Chondrocyte (in vitro differentiated cells): ENCODE results near the gene BTBD16. TPM values are rescaled to one million over a fixed set of nuclear protein-coding genes. Genes with fewer than 3 reads are reported as not detected.

Experiments used
- DNase-seq: peaks from one replicate; pipeline ENCODE4 v3.0.0; 2021; ENCODE audit warnings: mixed read lengths, low spot score
- H3K27ac Mint-ChIP-seq: one replicate; pipeline ENCODE4 v1.8.0; 2021; ENCODE audit warnings: mild to moderate bottlenecking, moderate library complexity, mixed read lengths; ENCODE audit not compliant: unreplicated experiment
- H3K27me3 Mint-ChIP-seq: 2 replicates; pipeline ENCODE4 v1.8.0; 2021; ENCODE audit warnings: low read depth, mixed read lengths
- H3K36me3 Mint-ChIP-seq: 2 replicates; pipeline ENCODE4 v1.8.0; 2021; ENCODE audit warnings: low read depth, mixed read lengths
- H3K4me1 Mint-ChIP-seq: 2 replicates; pipeline ENCODE4 v1.8.0; 2021; ENCODE audit warnings: low read depth, mild to moderate bottlenecking, mixed read lengths
- H3K4me3 Mint-ChIP-seq: one replicate; pipeline ENCODE4 v1.8.0; 2021; ENCODE audit warnings: mild to moderate bottlenecking, moderate library complexity, mixed read lengths; ENCODE audit not compliant: unreplicated experiment
- H3K9me3 Mint-ChIP-seq: 2 replicates; pipeline ENCODE4 v1.8.0; 2021; ENCODE audit warnings: low read depth, mixed read lengths
- total RNA-seq: library from RNA; stranded (reverse); gene quantifications from 3 replicates; pipeline ENCODE4 v1.2.1, GENCODE V29; 2021
- TF ChIP-seq, protein P1 (sequence below): fragments of 200-600 bp; sonication (generic); IDR thresholded peaks from 2 replicates; pipeline ENCODE4 v1.5.0; 2021; ENCODE audit warnings: antibody characterized with exemption, mild to moderate bottlenecking, moderate library complexity

Gene BTBD16
- total RNA-seq, 1 donor from 2014 or later: 0.10 TPM

DNA sequence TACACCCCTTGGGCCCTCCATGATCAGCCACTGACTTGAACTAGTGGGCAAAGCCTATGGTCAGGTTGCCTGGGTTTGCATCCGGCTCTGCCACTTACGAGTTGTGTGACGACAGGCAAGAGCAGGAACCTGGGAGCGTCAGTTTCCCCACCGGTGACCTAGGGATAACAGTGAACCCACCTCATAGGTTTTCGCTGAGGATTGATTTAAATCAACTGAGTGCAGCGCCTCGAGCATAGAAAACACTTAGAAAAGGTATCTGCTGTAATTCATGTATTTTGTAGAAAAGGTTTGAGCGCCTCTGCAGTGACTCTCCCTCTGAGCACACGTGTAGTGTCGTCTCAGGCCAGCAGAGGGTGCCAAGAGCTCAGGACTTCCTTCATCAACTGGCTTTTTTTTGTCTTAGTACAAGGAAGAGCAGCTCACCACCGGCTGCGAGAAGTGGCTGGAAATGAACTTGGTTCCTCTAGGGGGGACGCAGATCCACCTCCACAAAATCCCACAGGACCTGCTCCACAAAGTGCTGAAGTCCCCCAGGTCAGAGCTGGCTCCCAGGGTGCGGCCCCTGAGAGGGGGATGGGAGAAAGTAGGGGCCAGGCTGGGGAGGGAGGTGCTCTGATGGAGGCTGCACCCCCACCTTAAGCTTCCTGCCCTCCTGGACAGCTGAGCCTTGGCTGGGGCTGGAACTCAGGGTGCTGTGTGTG lies 27.7 kb downstream of the BTBD16 start:
- TF ChIP-seq, protein P1, sequence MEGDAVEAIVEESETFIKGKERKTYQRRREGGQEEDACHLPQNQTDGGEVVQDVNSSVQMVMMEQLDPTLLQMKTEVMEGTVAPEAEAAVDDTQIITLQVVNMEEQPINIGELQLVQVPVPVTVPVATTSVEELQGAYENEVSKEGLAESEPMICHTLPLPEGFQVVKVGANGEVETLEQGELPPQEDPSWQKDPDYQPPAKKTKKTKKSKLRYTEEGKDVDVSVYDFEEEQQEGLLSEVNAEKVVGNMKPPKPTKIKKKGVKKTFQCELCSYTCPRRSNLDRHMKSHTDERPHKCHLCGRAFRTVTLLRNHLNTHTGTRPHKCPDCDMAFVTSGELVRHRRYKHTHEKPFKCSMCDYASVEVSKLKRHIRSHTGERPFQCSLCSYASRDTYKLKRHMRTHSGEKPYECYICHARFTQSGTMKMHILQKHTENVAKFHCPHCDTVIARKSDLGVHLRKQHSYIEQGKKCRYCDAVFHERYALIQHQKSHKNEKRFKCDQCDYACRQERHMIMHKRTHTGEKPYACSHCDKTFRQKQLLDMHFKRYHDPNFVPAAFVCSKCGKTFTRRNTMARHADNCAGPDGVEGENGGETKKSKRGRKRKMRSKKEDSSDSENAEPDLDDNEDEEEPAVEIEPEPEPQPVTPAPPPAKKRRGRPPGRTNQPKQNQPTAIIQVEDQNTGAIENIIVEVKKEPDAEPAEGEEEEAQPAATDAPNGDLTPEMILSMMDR: peak; percentile 94
- H3K4me3 Mint-ChIP-seq: peak overlapping the region; percentile 49
- DNase-seq: no peak
- H3K27me3 Mint-ChIP-seq: no peaks in the 10 kb centered on the region
- no peak overlapping the region for H3K27ac Mint-ChIP-seq
- H3K4me1 Mint-ChIP-seq: peaks cover 45% of the 10 kb centered on the region
- H3K36me3 Mint-ChIP-seq: no peaks in the 10 kb centered on the region
- H3K9me3 Mint-ChIP-seq: no peaks in the 10 kb centered on the region

DNA sequence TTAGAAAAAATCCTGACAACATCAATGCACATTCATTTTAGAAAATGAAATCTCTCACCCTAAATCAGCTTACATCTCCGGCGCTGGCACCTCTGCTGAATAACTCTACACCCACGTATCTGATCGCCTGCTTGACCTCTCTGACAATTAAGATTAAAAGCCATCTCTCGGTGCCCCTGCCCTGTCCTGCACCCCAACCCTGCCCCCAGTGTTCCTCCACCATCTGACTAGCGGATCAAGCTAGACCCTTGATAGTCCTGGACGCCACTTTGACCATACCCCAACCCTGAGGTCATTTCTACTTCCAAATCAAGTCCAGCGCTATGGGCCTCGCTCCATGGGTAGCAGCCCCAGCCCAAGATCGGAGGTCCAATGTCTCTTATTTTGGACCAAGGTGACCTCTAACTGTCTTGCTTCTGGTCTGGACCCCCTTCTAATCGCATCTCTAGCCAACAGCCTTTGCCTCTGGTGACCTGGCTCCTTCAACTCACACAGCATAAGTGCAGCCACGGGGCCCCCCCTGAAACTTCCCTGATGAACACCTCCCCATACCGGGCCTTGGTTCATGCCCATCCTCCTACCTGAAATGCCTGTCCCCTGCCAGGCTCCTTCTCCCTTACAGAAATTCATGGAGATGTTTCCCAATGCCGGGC lies 28.5 kb downstream of the BTBD16 start:
- H3K4me1 Mint-ChIP-seq: peaks cover 45% of the 10 kb centered on the region
- no peak for DNase-seq
- H3K27ac Mint-ChIP-seq: peak overlapping the region; percentile 2
- H3K4me3 Mint-ChIP-seq: no peak overlapping the region
- TF ChIP-seq, protein P1: no peak
- H3K27me3 Mint-ChIP-seq: no peaks in the 10 kb centered on the region
- H3K9me3 Mint-ChIP-seq: no peaks in the 10 kb centered on the region
- no peaks in the 10 kb centered on the region for H3K36me3 Mint-ChIP-seq

DNA sequence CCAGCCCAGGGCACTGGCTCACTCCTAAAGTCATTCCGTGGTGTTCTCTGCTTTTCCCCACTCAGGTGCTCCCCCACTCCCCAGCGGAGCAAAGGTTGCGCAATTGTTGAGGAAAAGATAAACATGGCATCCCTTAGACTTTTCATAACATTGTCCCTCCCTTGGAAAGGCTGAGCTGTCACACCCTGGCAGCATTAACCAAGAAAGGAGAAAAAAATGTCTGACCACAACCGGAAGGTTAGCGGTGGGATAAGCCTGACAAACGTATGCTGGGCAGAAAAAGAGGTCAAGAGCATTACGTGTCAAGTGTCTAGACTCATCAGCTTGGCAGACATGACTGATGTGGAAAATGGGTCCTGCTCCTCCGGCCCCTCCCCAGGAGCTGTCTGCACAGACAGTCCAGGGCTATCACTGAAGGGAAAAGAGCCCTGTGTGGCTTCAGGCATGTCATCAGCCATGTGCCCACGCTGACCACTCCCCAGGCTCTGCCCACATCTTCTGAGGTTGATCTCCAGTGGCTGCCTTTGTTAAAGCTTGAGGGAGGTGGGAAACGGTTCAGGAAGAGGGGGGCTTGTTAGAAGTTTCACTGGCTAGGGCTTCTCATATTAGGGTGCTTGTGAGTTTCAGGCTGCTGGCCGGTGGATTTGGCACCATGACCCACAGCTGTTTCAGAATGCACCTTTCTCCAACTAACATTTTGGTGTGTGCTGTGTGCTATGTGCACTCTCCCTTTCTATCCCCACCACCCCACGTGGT lies 30.1 kb downstream of the BTBD16 start:
- peak overlapping the region; percentile 25 for H3K4me3 Mint-ChIP-seq
- H3K9me3 Mint-ChIP-seq: peaks cover 8% of the 10 kb centered on the region
- TF ChIP-seq, protein P1: no peak
- peak overlapping the region; percentile 92 for H3K27ac Mint-ChIP-seq
- H3K4me1 Mint-ChIP-seq: peaks cover 44% of the 10 kb centered on the region
- peaks cover 1% of the 10 kb centered on the region for H3K36me3 Mint-ChIP-seq
- peak; percentile 87 for DNase-seq
- no peaks in the 10 kb centered on the region for H3K27me3 Mint-ChIP-seq

DNA sequence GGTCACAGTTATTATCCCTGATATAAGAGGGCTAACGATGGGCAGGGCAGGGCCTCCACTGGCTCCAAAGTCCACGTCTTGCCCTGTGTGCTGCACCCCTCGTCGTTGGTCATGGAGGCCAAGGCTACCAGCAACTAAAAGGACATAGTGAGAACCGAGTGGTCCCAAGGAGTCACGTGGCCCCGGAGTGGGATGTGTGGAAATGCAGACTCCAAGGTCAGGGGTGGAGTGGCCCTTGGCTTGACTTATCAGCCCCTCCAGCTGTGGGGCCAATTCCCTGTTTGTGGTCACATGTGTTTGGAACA lies 30.7 kb downstream of the BTBD16 start:
- H3K27ac Mint-ChIP-seq: peak overlapping the region; percentile 92
- peaks cover 48% of the 10 kb centered on the region for H3K4me1 Mint-ChIP-seq
- DNase-seq: no peak
- H3K9me3 Mint-ChIP-seq: peaks cover 8% of the 10 kb centered on the region
- no peaks in the 10 kb centered on the region for H3K27me3 Mint-ChIP-seq
- TF ChIP-seq, protein P1: no peak
- H3K36me3 Mint-ChIP-seq: peaks cover 1% of the 10 kb centered on the region
- H3K4me3 Mint-ChIP-seq: no peak overlapping the region

DNA sequence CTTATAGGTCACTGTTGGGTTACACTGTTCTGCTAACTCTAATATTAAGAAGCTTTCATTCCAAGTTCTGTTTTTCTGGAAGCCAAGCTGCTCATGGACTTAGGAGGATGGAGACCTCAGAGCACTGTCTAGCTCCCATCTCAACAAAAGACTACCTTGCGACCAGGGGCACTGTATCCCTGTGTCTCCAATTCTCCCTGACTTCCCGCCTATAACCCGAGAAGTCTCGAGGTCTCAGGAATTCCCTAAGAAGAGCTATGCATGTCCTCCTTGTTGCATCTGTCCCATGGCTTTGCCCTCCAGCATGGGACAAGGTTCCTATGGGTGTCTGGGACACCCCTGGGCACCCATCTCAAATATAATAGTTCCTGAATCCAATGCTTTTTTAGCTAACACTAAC lies 31.2 kb downstream of the BTBD16 start:
- Mint-ChIP-seq H3K27ac (no peak overlapping the region), H3K4me3 (no peak overlapping the region), H3K9me3 (peaks cover 8% of the 10 kb centered on the region), H3K27me3 (no peaks in the 10 kb centered on the region), H3K36me3 (peaks cover 1% of the 10 kb centered on the region), H3K4me1 (peaks cover 51% of the 10 kb centered on the region)
- no peak for DNase-seq
- TF ChIP-seq, protein P1: no peak
